Colonic mucosa (tissue), 4 donors: ENCODE data around the gene NAPG. TPM values are rescaled to one million over a fixed set of nuclear protein-coding genes. Genes with fewer than 3 reads are reported as not detected.

Experiments used
- DNase-seq: peaks from one replicate; pipeline ENCODE4 v3.0.0-alpha.2; 2020
- H3K27ac ChIP-seq: fragments of 200-600 bp; one replicate; pipeline ENCODE4 v1.8.0; 2021
- H3K27me3 ChIP-seq: fragments of 200-600 bp; one replicate; pipeline ENCODE4 v1.8.0; 2021
- H3K36me3 ChIP-seq: fragments of 200-600 bp; one replicate; pipeline ENCODE4 v1.8.0; 2021
- H3K4me1 ChIP-seq: fragments of 200-600 bp; one replicate; pipeline ENCODE4 v1.8.0; 2021; ENCODE audit warnings: mild to moderate bottlenecking
- H3K4me3 ChIP-seq: fragments of 200-600 bp; one replicate; pipeline ENCODE4 v1.8.0; 2021
- H3K9ac ChIP-seq, 2 donors: one replicate each; pipeline ENCODE4 v1.7.0; 2013; ENCODE audit warnings: control low read depth in 2 of 2, low read depth in 2 of 2, low read length in 2 of 2
- H3K9me3 ChIP-seq: fragments of 200-600 bp; one replicate; pipeline ENCODE4 v1.8.0; 2021
- intact Hi-C: fragments of 100-400 bp; cut with DNase I; formaldehyde crosslinking; loops from one replicate; pipeline ENCODE4 v1.14.1; 2022
- total RNA-seq, 2 donors: library from RNA; stranded (reverse); fragmentation: NEBNext Ultra II Directional in 1 of 2; extraction: Animal tissue kit (Norgen Biotek cat#: 25700) in 1 of 2; gene quantifications; one replicate each; pipeline ENCODE4 v1.2.1, GENCODE V29; 2021
- TF ChIP-seq, protein P1 (sequence below): fragments of 200-600 bp; IDR thresholded peaks from one replicate; pipeline ENCODE4 v1.8.0; 2022; ENCODE audit warnings: antibody characterized with exemption, mild to moderate bottlenecking
- donor health status: healthy.
- donor health status: DM: no; HTN: no; CAD: no.
- donor health status: DM: no; HTN: no; CAD: no.

The NAPG gene
- total RNA-seq, 2 donors from 2014 or later = 29.0 to 36.0 TPM

DNA sequence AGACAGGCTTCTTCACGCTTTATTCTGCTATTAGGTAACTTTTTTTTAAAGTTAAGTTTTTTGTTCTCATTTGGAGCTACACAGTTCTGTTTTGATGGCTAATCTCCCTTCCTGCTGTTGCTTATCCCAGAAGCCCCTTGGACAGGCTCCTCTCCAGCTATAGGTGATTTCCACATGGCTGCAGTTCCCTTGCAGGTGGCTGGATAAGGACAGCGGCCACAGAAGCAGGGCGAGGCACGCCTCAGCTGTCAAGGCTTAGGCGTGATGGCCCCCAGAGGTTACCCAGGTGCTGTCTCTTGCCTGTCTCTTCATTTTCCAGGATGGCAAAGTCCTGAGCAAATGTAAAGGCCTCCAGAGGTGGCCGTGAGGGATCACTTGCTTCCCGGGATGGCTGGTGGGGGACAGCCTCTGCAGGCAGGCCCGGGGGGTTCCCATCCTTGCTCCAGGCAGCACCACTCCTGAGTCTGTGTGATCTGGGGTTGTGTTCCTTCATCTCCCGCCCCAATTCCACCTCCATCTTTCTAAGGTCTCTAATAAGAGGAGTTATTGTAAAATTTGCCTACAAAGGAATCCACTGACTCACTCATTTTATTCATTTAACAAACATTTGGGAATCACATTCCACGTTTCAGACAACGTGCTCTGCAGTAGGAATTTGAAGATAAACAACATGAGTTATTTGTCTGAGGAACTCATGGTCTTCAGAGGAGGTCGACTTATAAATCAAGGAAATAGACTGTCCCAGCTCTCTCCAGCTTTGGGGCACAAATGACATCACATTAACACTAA lies 53.4 kb downstream of the NAPG start:
- Histone ChIP-seq H3K9ac (no peak overlapping the region), H3K27ac (no peak overlapping the region), H3K36me3 (no peaks in the 10 kb centered on the region), H3K4me3 (no peak overlapping the region), H3K27me3 (no peaks in the 10 kb centered on the region), H3K4me1 (no peaks in the 10 kb centered on the region), H3K9me3 (no peaks in the 10 kb centered on the region)
- intact Hi-C loops = no loop called here
- DNase-seq = no peak
- TF ChIP-seq, protein P1, sequence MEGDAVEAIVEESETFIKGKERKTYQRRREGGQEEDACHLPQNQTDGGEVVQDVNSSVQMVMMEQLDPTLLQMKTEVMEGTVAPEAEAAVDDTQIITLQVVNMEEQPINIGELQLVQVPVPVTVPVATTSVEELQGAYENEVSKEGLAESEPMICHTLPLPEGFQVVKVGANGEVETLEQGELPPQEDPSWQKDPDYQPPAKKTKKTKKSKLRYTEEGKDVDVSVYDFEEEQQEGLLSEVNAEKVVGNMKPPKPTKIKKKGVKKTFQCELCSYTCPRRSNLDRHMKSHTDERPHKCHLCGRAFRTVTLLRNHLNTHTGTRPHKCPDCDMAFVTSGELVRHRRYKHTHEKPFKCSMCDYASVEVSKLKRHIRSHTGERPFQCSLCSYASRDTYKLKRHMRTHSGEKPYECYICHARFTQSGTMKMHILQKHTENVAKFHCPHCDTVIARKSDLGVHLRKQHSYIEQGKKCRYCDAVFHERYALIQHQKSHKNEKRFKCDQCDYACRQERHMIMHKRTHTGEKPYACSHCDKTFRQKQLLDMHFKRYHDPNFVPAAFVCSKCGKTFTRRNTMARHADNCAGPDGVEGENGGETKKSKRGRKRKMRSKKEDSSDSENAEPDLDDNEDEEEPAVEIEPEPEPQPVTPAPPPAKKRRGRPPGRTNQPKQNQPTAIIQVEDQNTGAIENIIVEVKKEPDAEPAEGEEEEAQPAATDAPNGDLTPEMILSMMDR = no peak

DNA sequence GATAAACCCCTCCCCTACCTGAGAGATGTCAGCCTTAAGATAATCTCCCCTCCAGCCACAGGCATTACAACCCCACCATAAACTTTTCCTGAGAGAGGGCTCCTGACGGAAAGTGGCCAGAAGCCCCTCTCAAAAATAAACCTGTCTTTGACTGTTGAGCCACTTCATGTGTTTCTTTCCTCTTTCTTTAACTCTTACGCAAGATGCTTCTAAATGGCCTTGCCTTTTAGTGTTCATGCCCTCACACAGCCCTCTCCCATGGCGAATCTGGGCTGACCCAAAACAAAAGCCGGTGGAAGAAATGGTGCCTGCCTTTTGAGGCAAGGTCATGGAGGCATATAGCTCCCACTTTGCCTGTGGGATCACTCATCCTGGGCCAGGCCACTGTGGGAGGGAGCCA lies 54.4 kb downstream of the NAPG start:
- no peaks in the 10 kb centered on the region for H3K27me3 ChIP-seq
- no peaks in the 10 kb centered on the region for H3K4me1 ChIP-seq
- no peaks in the 10 kb centered on the region for H3K9me3 ChIP-seq
- H3K27ac ChIP-seq = no peak overlapping the region
- no peak for DNase-seq
- no peaks in the 10 kb centered on the region for H3K36me3 ChIP-seq
- no peak overlapping the region for H3K4me3 ChIP-seq
- TF ChIP-seq, protein P1 = no peak
- no peak overlapping the region for H3K9ac ChIP-seq
- intact Hi-C loops = no loop called here

DNA sequence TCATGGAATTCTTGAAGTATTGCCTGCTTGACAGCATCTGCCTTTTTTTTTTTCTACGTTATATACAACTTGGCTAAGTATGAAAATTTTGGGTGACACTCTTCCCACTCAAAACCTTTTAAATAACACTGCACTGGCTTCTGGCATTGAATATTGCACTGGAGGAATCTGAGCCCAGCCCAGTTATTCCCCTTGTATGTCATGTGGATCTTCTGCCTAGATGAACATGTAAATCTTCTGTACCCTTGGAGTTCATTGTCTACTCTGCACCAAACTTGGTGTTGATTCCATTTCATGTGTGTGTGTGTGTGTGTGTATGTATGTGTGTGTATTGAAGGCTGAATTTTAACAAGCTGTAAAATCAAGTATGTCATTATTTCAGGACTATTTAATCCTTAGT lies 59.4 kb downstream of the NAPG start:
- no peaks in the 10 kb centered on the region for H3K27me3 ChIP-seq
- no peak overlapping the region for H3K9ac ChIP-seq
- no peaks in the 10 kb centered on the region for H3K36me3 ChIP-seq
- H3K27ac ChIP-seq = no peak overlapping the region
- intact Hi-C loops = no loop called here
- no peak overlapping the region for H3K4me3 ChIP-seq
- no peaks in the 10 kb centered on the region for H3K9me3 ChIP-seq
- no peak for DNase-seq
- TF ChIP-seq, protein P1 = no peak
- no peaks in the 10 kb centered on the region for H3K4me1 ChIP-seq

DNA sequence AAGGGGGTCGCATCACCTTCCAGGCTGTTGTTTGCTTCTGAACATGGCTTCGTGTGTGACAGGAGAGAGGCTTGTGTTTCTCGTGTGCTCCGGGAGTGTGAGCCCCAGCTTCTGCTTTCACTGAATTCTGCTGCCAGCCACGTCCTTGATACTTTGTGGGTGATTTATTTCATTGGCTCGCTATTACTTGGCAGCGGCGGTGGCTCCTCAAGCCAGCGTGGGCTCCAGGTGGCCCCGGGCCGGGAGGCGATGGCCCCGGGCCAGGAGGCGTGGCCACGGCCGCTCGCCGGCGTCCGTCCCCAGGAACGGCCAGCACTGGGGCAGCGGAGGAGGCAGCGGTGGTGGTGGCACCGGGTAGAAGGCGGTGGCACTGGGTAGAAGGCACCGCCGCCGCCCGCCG lies 63.1 kb downstream of the NAPG start:
- intact Hi-C loops = no loop called here
- DNase-seq = no peak
- Histone ChIP-seq H3K36me3 (no peaks in the 10 kb centered on the region), H3K9me3 (no peaks in the 10 kb centered on the region), H3K27ac (no peak overlapping the region), H3K4me1 (no peaks in the 10 kb centered on the region), H3K27me3 (no peaks in the 10 kb centered on the region), H3K9ac (no peak overlapping the region), H3K4me3 (no peak overlapping the region)
- TF ChIP-seq, protein P1 = no peak

DNA sequence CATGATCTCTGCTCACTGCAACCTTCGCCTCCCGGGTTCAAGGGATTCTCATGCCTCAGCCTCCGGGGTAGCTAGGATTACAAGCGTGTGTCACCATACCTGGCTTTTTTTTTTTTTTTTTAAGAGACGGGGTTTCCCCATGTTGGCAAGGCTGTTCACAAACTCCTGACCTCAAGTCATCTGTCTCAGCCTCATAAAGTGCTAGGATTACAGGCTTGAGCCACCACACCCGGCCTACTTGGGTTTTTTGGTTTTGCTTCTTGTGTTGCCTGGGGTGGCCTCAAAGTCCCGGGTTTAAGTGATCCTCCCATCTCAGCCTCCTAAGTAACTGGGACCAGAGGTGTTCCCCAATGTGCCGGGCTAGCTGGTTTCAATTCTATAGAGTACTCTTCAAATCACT lies 64.6 kb downstream of the NAPG start:
- intact Hi-C loops = no loop called here
- H3K27ac ChIP-seq = no peak overlapping the region
- TF ChIP-seq, protein P1 = no peak
- no peaks in the 10 kb centered on the region for H3K27me3 ChIP-seq
- H3K36me3 ChIP-seq = no peaks in the 10 kb centered on the region
- no peaks in the 10 kb centered on the region for H3K4me1 ChIP-seq
- DNase-seq = no peak
- no peaks in the 10 kb centered on the region for H3K9me3 ChIP-seq
- H3K4me3 ChIP-seq = no peak overlapping the region
- H3K9ac ChIP-seq = no peak overlapping the region
